Uterus (tissue), 4 donors: Measurements from ENCODE around the gene YIF1A. TPM values are rescaled to one million over a fixed set of nuclear protein-coding genes. Genes with fewer than 3 reads are reported as not detected.

Experiments
- DNase-seq, 2 donors: peaks; one replicate each; pipeline ENCODE4 v3.0.0-alpha.2; 2019 to 2020
- H3K27ac ChIP-seq, 2 donors: fragments of 200-600 bp; sonication (generic); 1 replicate in 1 of 2; 2 replicates in 1 of 2; pipeline ENCODE4 v1.5.1; 2016 to 2018
- H3K27me3 ChIP-seq, 2 donors: fragments of 200-600 bp; sonication (generic); one replicate each; pipeline ENCODE4 v1.5.1; 2018 to 2019; ENCODE audit warnings: control low read depth in 1 of 2
- H3K36me3 ChIP-seq, 2 donors: fragments of 200-600 bp; sonication (generic); one replicate each; pipeline ENCODE4 v1.5.1; 2019; ENCODE audit warnings: control low read depth in 1 of 2
- H3K4me1 ChIP-seq, 2 donors: fragments of 200-600 bp; sonication (generic); one replicate each; pipeline ENCODE4 v1.5.1; 2018 to 2019; ENCODE audit warnings: control low read depth in 1 of 2
- H3K4me3 ChIP-seq, 2 donors: fragments of 200-600 bp; sonication (generic); 1 replicate in 1 of 2; 2 replicates in 1 of 2; pipeline ENCODE4 v1.5.1; 2018 to 2019; ENCODE audit warnings: mild to moderate bottlenecking in 1 of 2
- H3K9me3 ChIP-seq, 2 donors: fragments of 200-600 bp; sonication (generic); one replicate each; pipeline ENCODE4 v1.5.1; 2019; ENCODE audit warnings: control low read depth in 1 of 2
- POLR2A ChIP-seq, 2 donors: fragments of 450-650 bp; IDR thresholded peaks; one replicate each; pipeline ENCODE4 v1.6.1; 2016; ENCODE audit warnings: antibody characterized with exemption in 2 of 2, mild to moderate bottlenecking in 1 of 2, moderate library complexity in 1 of 2
- intact Hi-C: fragments of 100-400 bp; cut with DNase I; formaldehyde crosslinking; loops from one replicate; pipeline ENCODE4 v1.15.1; 2023; ENCODE audit warnings: low total_unique reads
- total RNA-seq, 4 donors: library from RNA; depleted of rRNA in 3 of 4; stranded (reverse); fragments of >200 nt in 3 of 4; gene quantifications; one replicate each; pipeline versions ENCODE4 v1.1.0 to v1.2.4, GENCODE V29; 2014 to 2023
- TF ChIP-seq, protein P1 (sequence below), 4 experiments: fragments of 200-600 bp in 2 of 4; fragments of 450-650 bp in 2 of 4; sonication (generic) in 2 of 4; IDR thresholded peaks; one replicate each; pipeline ENCODE4 v1.5.1; 2016 to 2019; ENCODE audit warnings: antibody characterized with exemption in 4 of 4, mild to moderate bottlenecking in 2 of 4, moderate library complexity in 1 of 4
- donor health status: DM: yes; HTN: yes; CAD: no.

The YIF1A gene
- total RNA-seq, 4 donors from 2014 or later, result 38.9 to 101 (median 79.1) TPM

DNA sequence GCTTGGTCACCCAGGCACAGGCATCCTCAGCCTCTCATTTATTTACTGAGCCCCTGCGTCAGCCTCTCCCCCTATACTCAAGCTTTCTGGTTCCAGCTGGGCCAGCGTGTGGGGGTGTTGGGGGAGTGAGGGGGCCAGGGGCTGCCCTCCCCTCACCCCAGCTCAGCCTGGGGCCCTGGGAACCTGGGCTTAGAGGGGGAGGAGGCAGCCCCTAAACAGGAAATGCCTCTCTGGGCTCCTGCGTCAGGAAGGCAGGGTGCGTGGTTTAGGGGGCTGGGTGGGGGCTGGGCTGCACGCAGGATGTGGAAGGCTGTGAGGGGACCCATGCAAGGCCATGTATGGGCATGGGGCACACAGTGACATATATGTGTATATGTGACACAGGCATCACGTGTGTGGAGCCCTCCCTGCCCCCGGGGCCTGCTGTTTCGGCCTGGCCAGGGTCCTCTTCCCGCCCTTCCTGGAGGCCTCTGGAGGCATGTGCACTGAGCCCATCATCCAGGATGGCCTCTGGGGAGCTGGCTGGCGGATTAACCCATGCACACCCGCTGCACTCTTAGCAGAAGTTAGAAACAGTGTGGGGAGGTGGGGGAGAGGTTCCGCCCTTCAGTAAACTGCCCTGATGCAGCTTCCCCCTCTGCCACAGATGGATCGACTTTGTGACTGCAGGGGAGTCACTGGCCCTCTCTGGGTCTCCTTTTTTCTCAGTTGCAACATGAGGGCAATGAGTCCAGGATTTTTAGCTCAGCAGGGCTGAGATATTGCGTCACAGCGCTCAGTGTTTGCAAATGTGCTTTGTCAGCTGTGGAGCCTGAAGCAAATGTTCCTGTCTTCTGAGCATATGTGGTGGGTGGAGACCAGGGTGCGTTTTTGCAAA lies 29.0 kb upstream of the YIF1A start:
- H3K9me3 ChIP-seq, result no peaks in the 10 kb centered on the region
- DNase-seq, result peak; percentile 79 to 81
- no peak for TF ChIP-seq POLR2A (IDR thresholded peaks at IDR 0.05)
- TF ChIP-seq, protein P1, sequence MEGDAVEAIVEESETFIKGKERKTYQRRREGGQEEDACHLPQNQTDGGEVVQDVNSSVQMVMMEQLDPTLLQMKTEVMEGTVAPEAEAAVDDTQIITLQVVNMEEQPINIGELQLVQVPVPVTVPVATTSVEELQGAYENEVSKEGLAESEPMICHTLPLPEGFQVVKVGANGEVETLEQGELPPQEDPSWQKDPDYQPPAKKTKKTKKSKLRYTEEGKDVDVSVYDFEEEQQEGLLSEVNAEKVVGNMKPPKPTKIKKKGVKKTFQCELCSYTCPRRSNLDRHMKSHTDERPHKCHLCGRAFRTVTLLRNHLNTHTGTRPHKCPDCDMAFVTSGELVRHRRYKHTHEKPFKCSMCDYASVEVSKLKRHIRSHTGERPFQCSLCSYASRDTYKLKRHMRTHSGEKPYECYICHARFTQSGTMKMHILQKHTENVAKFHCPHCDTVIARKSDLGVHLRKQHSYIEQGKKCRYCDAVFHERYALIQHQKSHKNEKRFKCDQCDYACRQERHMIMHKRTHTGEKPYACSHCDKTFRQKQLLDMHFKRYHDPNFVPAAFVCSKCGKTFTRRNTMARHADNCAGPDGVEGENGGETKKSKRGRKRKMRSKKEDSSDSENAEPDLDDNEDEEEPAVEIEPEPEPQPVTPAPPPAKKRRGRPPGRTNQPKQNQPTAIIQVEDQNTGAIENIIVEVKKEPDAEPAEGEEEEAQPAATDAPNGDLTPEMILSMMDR (IDR thresholded peaks at IDR 0.05), result no peak
- H3K4me1 ChIP-seq, result peaks cover 0 to 15% of the 10 kb centered on the region in 2 donors
- H3K4me3 ChIP-seq, result peak overlapping the region in 1 of 2 donors; percentile 48
- H3K27ac ChIP-seq, result peak overlapping the region; percentile 82 to 93
- no peaks in the 10 kb centered on the region for H3K27me3 ChIP-seq
- intact Hi-C loops, result no loop called here
- no peaks in the 10 kb centered on the region for H3K36me3 ChIP-seq

DNA sequence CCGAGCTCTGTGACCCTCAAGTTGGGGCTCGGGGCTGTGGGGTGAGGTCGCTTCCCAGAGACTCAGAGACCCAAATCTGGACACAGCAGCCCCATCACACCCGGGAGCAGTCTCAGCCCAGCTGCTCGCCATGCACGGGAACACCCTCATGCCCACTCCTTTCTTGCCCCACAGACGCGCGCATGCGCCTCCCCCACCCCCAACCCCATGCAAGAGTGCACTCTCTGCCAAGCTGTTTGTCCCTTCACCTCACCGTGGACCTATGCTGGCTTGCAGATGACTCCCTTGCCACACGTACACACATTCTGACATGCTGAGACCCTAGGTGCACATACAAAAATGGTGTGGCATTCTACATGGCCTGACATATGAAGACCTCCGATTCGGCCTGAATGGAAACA lies 28.4 kb upstream of the YIF1A start:
- TF ChIP-seq POLR2A (IDR thresholded peaks at IDR 0.05), result no peak
- TF ChIP-seq, protein P1 (IDR thresholded peaks at IDR 0.05), result no peak
- peak; percentile 59 to 65 for DNase-seq
- intact Hi-C loops, result no loop called here
- Histone ChIP-seq H3K9me3 (no peaks in the 10 kb centered on the region), H3K4me3 (peak overlapping the region; percentile 25 to 48), H3K27ac (peak overlapping the region; percentile 82 to 93), H3K4me1 (peaks cover 0 to 16% of the 10 kb centered on the region in 2 donors), H3K36me3 (no peaks in the 10 kb centered on the region), H3K27me3 (no peaks in the 10 kb centered on the region)

DNA sequence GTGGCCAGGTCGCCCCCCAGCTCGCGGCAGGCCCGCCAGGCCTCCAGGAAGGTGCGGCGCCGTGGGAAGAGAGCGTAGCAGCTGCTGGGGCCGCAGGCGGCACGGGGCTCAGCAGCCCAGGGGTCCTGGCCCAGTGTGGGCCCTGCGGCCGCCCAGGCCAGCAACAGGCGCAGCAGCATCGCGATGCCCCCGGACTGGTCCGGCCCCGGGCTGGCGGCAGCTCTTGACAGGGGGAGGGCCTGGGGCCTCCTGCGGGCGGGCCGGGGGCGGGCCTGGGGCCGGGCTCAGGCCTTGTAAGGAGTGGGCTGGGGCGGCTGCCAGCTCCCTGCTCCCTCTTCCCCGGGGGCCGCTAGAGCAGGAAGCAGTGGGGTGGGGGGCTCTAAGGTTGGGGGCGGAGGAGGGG lies 27.9 kb upstream of the YIF1A start, which contains the start of gene CD248:
TSS of gene CD248 (minus strand) at position 196 of the 403 bp plus-strand sequence. CDS start at position 179, 17 bp downstream.
- TF ChIP-seq, protein P1 (IDR thresholded peaks at IDR 0.05), result peak in 1 of 4 experiments; percentile 22
- peak; percentile 59 to 70 for TF ChIP-seq POLR2A (IDR thresholded peaks at IDR 0.05)
- Histone ChIP-seq H3K4me1 (peaks cover 0 to 16% of the 10 kb centered on the region in 2 donors), H3K4me3 (peak within 1 kb of the TSS; percentile 25 to 48), H3K27ac (peak within 1 kb of the TSS; percentile 86 to 93), H3K36me3 (no peaks in the 10 kb centered on the region), H3K27me3 (no peaks in the 10 kb centered on the region), H3K9me3 (no peaks in the 10 kb centered on the region)
- peak; percentile 79 to 81 for DNase-seq
- intact Hi-C loops, result no loop called here

DNA sequence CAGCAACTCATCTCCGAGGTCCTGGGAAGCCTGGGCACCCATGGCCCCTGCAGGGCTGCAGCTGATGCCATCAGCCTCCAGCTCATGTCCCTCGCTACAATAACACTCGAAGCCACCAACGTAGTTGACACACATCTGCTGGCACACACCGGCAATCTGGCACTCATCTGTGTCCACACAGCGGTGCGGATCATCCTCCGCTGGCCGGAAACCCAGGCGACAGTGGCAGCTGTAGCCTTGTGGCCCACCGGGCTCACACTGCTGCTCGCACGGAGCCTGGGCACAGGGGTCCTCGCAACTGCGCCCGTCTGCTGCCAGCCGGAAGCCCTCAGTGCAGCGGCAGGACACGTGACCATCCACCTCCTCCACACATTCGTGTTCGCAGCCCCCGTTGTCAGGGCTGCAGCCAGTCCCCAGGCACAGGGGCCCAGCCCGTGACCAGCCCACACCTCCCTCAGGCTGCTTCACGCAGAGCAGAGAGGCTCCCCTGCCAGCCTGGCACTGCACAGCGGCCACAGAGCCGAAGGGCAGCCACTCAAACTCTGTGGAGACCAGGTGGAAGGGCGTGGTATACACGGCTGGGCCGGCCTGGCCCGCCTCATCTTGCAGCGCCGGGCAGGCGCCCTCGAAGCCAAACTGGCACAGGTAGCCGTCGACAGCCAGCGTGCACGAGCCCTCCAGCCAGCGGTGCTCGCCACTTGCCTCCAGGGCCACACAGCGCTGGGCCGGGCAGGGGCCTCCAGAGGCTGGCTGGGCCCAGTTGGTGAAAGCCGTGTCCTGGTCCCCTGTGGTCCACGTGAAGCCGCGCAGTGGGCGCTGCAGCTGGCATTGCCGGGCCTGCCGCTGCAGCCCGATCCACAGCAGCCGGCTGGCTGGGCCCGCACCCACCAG lies 27.2 kb upstream of the YIF1A start:
- Histone ChIP-seq H3K4me3 (peak overlapping the region; percentile 24 to 48), H3K9me3 (no peaks in the 10 kb centered on the region), H3K36me3 (no peaks in the 10 kb centered on the region), H3K4me1 (peaks cover 0 to 16% of the 10 kb centered on the region in 2 donors), H3K27ac (peak overlapping the region; percentile 86 to 93), H3K27me3 (no peaks in the 10 kb centered on the region)
- DNase-seq, result peak in 1 of 2 donors; percentile 38
- TF ChIP-seq, protein P1 (IDR thresholded peaks at IDR 0.05), result no peak
- TF ChIP-seq POLR2A (IDR thresholded peaks at IDR 0.05), result no peak
- intact Hi-C loops, result no loop called here
